A204.1 (cell line): ENCODE results near the gene ITPKB.
"Not testable (repeated sequence)": the region's sequence is repeated elsewhere in the genome, so short reads cannot be mapped to it uniquely, and the experiment has no call there.

Experiments used
- FAIRE-seq: peaks from 2 replicates; lab custom pipeline; 2012; peaks lifted over from hg19 to GRCh38; lab: Jason Lieb, UNC

ITPKB gene

GRCh38 chr1:226738995-226739695, at the start of gene ITPKB:
TSS of gene ITPKB (minus strand) at chr1:226739282. CDS start at chr1:226737458, 1,824 bp downstream.
- FAIRE-seq = no peak

- no peak for FAIRE-seq
Observed at GRCh38 chr1:226787638-226788037, 48.6 kb upstream of the ITPKB start.

DNA sequence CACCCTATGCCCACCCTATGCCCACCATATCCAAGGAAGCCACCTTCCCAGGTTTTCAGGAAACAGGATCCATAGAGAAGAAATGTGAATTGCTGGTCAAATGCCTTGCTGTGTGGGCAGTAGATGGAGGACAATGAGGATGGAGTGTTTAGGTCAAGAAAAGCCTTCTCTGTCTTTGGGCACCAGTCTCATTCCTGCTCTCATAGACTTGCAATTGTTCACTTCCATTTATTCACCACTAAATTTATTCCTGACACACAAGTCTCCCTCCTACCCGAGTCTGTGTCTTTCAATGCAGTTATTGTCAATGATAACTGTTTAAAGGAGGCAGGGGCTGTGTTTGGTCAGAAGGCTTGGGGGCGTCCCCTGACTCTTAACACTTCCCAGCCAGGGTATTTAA, 48.0 kb upstream of the ITPKB start:
- FAIRE-seq = no peak

DNA sequence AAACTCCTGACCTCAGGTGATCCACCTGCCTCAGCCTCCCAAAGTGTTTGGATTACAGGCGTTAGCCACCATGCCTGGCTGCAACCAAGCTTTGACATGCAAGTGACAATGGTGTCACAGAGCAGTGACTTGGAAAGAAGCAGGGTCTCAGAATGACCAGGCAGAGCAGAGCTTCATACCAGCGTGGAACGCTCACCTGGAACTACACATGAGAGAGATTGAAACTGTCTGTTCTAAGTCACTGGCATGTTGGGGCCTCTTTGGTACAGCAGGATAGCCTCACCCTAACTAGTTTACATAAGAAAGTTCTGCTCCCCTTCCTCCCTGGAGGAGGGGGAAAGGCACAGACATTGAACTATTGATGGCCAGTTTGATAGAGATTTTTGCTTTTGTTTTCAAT, 47.5 kb upstream of the ITPKB start:
- no peak for FAIRE-seq

DNA sequence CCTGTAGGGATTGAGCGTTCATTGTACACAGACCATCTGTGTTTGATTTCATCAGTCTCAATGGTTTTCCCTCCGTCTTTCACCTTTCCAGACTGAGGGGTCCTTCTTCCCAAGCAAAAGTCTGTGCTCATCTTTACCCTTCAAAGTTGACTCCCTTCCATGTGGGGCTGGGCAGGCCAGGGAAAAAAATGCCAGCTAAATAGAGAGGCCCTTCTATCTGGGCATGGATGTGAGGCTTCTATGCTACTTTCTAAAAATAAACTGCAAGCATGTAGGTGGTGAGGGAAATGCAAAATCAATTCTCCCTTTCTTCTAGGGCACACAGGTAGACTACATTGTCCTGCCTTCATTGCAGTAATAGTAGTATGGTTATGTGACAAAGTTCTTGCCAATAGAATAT, 46.7 kb upstream of the ITPKB start:
- FAIRE-seq = no peak

DNA sequence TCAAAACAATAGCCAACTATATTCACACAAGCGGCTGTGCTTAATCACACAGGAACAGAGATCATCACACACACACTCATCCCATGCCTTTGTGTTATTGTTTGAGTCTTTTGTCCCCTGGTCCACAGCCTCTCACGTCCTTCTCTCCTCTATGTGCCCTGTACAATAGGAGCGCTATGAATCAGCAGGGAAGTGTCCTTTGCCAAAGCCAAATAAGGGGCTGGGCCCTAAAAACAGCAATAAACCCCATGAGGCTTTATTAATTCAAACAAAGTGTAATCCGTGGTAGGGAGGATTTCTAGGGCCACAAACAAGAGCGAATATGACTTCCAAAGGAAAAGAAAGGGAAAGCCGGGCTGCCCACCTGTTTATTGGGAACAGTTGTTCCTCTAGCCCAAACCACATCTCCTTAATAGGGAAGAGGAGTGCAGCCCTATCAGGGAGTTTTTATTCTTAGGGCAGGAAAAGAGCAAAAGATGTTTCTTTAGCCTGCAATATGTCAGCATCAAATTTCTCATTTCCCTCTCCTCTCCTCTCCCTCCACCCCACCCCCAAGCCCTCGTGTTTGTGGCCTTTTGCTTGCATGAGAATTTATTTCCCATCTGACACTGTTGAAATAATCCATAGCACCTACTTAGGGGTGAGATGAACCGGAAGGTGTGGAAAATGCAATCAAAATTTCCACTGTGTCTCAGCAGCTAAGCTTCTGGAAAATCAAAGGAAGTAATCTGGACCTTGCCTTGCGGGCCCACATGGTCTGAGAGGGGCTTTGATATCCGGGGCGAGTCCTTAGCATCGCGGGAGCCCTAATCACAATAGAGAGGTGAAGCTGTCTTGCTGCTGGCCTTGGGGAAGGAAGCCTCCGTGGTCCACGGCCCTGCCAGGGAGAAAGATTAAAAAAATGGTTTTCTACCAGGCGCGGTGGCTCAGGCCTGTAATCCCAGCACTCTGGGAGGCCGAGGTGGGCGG, 45.3 kb upstream of the ITPKB start:
- FAIRE-seq = no peak

DNA sequence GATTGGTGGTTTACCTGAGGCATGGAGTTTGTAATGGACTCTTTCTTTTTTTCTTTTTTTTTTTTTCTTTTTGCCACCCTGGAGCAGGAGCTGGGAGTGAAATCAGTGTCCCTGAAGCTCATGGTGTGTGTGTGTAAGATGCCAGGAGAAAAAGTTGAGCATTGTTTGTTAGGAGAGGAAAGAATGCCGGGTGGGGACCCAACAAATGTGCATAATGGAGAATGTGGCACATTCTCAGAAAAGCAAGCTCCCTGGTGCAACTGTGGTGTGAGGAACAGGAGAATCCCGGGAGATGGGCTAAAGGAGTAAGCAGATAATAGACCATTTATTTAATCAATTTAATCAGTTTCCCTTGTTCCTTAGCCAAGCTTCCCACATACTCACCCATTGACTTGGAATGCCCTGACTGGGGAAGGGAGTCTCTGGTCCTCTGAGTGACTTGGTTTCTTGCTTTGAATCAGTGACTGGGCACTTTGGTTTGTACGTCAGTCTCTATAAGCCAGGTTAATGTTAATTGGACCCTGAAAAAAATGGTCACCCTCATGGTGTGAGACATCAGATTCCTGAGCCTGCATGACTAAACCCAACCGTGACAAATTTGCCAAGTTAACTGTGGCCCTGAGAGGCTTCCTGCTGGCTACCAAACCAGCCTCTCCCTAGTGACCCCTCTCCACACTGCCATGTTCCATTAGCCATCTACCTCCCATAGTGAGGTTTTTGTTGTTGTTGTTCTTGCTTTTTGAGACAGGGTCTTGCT, 43.9 kb upstream of the ITPKB start:
- no peak for FAIRE-seq

DNA sequence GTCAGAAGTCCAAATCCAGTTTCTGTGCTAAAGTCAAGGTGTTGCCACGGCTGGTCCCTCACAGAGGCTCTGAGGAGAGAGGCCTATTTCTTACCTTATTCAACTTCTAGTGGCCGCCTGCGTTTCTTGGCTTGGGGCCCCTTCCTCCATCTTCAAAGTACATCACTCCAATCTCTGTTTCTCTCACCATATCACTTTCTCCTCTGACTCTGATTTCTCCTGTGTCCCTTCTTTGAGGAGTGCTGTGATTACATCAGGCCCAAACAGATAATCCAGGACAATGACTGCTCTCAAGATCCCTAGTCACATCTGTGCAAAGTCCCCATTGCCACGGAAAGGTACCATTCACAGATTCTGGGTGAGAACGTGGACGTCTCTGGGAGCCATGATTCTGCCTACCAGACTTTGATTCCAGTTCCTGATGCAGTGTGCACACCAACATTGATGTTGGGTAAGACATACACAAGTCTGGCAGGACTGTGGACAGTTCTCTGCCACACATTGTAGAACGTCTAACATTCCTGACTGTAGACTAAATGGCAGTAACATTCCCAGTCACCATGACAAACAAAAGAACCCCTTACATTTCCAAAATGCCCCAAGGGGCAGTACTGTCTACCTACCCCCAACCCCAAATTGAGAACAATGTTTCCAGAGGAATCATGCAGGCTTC, 43.0 kb upstream of the ITPKB start:
- FAIRE-seq = no peak

DNA sequence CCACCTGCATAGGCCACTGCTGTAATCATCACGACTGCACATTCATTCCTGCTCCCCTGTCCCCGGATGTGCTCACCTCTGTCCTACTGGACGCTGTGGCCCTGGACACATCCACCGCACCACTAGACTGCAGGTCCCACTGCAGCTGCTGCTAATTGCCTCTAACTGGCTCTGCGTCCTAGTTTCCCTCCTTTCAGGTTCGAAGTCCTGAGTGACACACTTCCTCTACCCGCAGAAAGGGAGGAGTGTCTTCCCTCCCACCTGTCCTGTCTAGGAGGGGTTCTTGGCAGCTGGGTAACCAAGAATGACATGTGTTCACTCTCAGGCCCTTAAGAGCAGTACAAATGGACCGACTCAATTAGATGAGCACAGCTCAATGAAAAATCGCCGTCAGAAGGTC, 40.5 kb upstream of the ITPKB start:
- FAIRE-seq = no peak

GRCh38 chr1:226778657-226779058, 39.6 kb upstream of the ITPKB start:
- FAIRE-seq = no peak

GRCh38 chr1:226776975-226777374, 37.9 kb upstream of the ITPKB start:
- FAIRE-seq = peak; percentile 32

DNA sequence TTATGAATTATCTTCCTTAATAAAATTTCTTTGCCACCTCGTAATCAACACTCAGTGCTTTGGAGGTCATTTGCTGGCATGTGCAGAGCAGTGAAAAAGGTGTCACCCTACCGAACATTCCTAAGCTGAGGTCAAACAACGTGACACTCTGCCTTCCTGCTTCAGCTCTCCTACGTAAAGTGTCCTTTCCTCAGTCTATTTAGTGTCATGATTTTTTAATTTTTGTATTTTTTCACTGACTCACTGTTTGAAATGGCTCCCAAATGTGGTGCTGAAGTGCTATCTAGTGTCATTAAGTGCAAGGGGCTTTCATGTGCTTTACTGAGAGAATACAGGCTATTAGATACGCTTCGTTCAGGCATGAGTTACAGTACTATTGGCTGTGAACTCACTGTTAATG, 37.0 kb upstream of the ITPKB start:
- FAIRE-seq = no peak

- no peak for FAIRE-seq
Observed at GRCh38 chr1:226772446-226773139, 33.5 kb upstream of the ITPKB start.

- FAIRE-seq = not testable (repeated sequence)
Observed at GRCh38 chr1:226767170-226767569, 28.1 kb upstream of the ITPKB start.

- no peak for FAIRE-seq
Observed at GRCh38 chr1:226766565-226766964, 27.5 kb upstream of the ITPKB start.

- FAIRE-seq = no peak
Observed at GRCh38 chr1:226764533-226764932, 25.5 kb upstream of the ITPKB start.

GRCh38 chr1:226763905-226764264, 24.8 kb upstream of the ITPKB start:
- FAIRE-seq = no peak

DNA sequence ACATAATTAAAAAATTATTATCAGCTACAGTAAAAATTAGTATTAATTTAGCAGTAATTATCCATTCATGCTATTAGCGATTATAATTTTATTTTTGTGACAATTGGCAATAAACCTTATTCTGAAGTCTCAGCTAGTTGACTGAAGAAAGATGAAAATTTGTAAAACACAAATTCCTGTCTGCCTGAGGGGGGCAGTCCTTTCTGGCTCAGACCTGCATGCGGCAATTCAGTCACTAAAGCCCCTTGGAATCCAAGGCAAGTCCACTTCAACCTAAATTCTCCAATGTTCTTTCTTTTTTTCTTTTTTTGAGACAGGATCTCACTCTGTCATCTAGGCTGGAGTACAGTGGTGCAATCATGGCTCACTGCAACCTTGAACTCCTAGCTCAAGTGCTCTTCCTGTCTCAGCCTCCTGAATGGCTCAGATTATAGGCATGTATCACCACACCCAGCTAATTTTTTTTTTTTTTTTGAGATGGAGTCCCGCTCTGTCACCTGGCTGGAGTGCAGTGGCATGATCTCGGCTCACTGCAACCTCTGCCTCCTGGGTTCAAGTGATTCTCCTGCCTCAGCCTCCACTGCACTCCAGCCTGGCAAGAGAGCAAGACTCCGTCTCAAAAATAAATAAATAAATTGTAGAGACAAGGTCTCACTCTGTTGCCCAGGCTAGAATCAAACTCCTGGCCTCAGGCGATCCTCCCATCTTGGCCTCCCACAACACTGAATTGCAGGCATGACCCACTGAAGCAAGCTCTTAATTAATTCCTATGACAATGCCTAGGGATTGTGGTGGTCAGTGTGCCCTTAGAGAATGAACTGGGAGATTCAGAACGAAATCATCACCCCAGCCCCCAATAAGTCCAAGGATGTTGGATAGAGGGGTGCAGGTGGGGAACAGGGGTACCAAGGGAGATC, 24.2 kb upstream of the ITPKB start:
- no peak for FAIRE-seq

DNA sequence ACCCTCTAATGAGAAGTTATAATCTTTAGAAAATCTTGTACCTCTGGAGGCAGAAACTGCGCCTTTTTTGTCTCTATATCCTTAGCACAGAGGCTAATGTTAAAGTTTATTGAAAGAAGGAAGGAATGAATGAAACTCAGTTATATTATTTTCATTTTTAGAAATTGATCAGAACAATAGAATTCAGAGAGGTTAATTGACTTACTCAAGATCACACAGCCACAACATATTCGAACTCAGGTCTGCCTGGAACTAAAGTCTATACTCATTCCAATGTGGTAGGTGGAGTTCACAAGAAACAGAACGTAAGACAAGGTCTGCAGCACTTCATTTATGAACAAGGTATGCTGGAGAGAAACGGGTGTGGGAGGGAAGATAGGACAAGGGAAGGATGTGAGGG, 23.0 kb upstream of the ITPKB start:
- FAIRE-seq = no peak

GRCh38 chr1:226761322-226761721, 22.2 kb upstream of the ITPKB start:
- no peak for FAIRE-seq
